Adrenal gland (tissue), 5 donors: ENCODE measurements around the gene AGPAT2.

Source experiments
- POLR2A ChIP-seq, 2 donors: fragments of 450-650 bp; IDR thresholded peaks; one replicate each; pipeline ENCODE4 v1.6.1; 2017; ENCODE audit warnings: antibody characterized with exemption in 2 of 2, mild to moderate bottlenecking in 2 of 2, moderate library complexity in 1 of 2
- TF ChIP-seq, protein P1 (sequence below), 6 experiments: fragments of 450-650 bp in 4 of 6; fragments of 200-600 bp in 2 of 6; sonication (generic) in 1 of 6; IDR thresholded peaks; 1 replicate in 5 of 6; 2 replicates in 1 of 6; pipeline versions ENCODE4 v1.5.1 to v1.8.0; 2016 to 2021; ENCODE audit warnings: antibody characterized with exemption in 6 of 6, mild to moderate bottlenecking in 2 of 6, moderate library complexity in 1 of 6
- donor health status: DM: no; HTN: no; CAD: no.

DNA sequence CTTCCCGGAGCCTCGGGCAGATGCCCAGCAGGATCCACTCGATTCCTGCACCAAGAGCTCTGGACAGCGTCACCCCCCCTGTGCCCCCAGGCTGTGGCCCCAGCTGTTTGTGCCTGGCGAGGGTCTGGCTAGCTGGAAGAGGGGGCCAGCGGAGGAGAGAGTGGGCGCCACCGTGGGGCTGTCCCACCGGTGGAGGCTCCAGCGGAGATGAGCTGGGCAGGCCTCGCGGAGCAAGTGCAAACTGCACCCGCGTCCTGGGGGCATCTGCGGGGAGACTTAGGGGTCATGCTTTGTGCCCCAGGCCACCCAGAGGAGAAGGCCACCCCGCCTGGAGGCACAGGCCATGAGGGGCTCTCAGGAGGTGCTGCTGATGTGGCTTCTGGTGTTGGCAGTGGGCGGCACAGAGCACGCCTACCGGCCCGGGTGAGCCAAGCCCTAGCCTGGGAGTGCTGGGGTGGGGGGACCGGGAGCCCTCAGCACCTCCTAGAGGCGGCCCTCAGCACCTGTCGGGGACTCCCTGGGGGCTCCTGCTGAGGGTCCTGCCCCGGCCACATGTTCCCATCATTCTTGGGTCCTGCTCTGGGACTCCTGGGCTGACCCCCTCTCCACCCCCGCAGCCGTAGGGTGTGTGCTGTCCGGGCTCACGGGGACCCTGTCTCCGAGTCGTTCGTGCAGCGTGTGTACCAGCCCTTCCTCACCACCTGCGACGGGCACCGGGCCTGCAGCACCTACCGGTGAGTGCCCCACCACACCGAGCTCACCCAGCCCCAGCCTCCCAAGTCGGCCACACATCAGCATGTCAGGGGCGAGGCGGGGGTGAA is 19.1 kb downstream of the AGPAT2 start:
- TF ChIP-seq, protein P1, sequence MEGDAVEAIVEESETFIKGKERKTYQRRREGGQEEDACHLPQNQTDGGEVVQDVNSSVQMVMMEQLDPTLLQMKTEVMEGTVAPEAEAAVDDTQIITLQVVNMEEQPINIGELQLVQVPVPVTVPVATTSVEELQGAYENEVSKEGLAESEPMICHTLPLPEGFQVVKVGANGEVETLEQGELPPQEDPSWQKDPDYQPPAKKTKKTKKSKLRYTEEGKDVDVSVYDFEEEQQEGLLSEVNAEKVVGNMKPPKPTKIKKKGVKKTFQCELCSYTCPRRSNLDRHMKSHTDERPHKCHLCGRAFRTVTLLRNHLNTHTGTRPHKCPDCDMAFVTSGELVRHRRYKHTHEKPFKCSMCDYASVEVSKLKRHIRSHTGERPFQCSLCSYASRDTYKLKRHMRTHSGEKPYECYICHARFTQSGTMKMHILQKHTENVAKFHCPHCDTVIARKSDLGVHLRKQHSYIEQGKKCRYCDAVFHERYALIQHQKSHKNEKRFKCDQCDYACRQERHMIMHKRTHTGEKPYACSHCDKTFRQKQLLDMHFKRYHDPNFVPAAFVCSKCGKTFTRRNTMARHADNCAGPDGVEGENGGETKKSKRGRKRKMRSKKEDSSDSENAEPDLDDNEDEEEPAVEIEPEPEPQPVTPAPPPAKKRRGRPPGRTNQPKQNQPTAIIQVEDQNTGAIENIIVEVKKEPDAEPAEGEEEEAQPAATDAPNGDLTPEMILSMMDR (IDR thresholded peaks at IDR 0.05) = no peak
- no peak for TF ChIP-seq POLR2A (IDR thresholded peaks at IDR 0.05)
